Measurements from ENCODE around the gene ZNF253.
"Not testable (repeated sequence)": the region's sequence is repeated elsewhere in the genome, so short reads cannot be mapped to it uniquely, and the experiment has no call there.

The ZNF253 gene

DNA sequence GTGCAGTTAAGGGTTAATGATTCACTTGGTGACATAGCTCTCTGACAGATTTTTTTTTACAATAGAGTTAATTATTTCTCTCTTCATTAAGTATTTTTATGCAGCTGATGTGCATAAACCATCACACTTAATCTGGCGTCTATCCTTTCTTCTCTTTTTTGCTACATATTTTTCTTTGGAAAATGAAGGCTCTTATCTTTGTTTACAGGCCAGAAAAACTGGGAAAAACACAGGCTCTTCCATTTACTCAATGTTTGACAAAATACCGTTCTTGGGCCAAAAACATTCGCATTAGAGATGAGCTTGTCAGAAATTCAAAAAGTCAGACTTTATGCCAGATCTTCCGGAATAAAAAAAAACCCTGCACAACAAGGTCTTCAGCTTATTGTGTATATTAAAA is 12.0 kb downstream of the ZNF253 start:
- intact Hi-C loops (cut with DNase I) = no loop called here
- no peak for DNase-seq

DNA sequence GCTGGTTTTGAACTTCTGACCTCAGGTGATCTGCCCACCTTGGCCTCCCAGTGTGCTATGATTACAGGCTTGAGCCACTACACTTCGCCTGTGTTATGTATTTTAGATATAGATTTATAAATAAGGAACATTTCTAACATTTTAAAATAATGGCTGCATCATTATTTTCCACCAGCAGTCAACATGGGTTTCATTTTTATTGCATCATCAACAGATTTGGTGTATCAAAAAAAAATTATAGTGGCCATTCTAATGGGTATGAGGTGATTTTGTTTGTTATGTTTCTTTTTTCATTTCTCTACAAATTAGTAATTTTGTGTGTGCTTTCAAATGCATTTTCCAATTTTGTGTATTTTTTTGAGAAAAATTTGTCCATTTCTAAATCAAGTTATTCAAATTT is 18.9 kb downstream of the ZNF253 start:
- intact Hi-C loops (cut with DNase I) = no loop called here

DNA sequence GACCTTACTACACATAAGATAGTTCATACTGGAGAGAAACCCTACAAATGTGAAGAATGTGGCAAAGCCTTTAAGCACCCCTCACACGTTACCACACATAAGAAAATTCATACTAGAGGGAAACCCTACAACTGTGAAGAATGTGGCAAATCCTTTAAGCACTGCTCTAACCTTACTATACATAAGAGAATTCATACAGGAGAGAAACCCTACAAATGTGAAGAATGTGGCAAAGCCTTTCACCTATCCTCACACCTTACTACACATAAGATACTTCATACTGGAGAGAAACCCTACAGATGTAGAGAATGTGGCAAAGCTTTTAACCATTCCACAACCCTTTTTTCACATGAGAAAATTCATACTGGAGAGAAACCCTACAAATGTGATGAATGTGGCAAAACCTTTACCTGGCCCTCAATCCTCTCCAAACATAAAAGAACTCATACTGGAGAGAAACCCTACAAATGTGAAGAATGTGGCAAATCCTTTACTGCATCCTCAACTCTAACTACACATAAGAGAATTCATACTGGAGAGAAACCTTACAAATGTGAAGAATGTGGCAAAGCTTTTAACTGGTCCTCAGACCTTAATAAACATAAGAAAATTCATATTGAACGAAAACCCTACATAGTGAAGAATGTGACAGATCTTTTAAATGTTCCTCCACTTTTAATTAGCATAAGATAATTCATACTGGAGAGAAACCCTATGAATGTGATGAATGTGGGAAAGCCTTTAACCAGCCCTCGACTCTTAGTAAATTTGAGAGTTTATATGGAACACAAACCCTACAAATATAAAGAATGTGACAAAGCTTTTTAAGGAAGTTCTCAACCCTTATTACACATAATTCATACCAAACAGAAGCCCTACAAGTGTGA is 26.6 kb downstream of the ZNF253 start:
- intact Hi-C loops (cut with DNase I); DNase-seq: not testable (repeated sequence)

More for the DNA sequence above, 18.9 kb downstream of the ZNF253 start:
- no peak for DNase-seq

DNA sequence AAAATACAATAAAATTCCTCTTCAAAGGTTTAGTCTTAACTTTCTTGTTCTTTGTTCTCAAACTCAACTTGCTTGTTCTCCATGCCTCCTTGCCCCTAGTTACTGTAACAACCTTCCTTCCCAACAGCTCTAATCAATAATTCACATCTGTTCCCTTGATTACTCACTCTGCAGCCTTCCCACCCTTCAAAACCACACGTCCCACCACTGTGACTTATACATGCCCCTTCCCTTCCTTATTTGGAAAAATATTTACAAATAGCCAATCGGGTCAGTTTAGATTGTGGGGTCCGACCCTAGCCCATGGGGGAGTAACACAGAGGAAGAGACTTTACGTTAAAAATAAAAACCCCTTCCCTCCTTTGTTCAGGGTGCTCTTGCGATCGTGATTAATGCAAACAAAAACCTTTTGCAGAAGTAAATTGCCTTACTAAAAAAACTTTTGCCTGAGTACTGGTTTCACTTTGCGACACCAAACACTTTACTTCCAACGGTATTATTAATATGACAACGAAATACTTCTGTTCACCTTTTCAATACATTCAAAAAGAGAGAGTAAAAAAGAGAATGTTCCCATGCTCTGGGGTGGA is 34.6 kb downstream of the ZNF253 start:
- DNase-seq = no peak
- intact Hi-C loops (cut with DNase I) = loop anchor here (10.0 kb wide), 1 partner anchor 55 kb away; no protein-coding TSS in a partner anchor

DNA sequence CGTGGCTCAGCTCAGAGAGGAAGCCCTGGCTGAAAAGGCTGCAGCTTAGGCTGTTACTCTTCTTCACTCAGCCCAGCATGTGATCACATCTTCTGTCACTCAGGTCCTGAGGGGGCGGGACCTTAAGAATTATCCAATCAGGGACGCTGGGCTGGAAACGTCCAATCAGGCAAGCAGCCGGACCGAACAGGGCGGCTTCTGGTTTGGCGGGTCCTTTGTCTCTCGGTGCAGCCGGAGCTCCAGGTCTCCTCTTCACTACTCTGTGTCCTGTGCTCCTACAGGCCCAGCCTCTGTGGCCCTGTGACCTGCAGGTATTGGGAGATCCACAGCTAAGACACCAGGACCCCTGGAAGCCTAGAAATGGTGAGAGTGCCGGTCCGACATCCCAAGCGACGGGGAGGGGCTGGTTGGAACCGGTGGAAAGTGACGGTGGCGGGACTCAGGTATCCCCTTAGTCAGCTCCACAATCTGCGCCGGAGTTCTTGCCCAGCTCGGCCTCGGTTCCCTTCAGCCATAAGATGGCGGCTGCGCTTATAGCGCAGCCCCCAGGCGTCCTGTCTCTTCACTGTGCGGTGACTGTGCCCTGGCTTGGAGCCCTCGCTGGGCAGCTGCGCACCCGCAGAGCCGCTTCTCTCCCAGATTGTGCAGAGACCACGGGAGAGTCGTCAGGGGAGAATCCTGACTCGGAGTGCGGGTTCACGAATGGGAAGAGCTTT is 35.2 kb downstream of the ZNF253 start, which contains the start of gene ZNF93:
ZNF93 (plus strand) TSS at position 218 of the 716 bp plus-strand sequence; CDS start at position 361, 143 bp downstream.
- intact Hi-C loops (cut with DNase I) = loop anchor here (10.0 kb wide), 1 partner anchor 54 kb away; no protein-coding TSS in a partner anchor
- peak; percentile 85 to 98 (median 95) for DNase-seq

DNA sequence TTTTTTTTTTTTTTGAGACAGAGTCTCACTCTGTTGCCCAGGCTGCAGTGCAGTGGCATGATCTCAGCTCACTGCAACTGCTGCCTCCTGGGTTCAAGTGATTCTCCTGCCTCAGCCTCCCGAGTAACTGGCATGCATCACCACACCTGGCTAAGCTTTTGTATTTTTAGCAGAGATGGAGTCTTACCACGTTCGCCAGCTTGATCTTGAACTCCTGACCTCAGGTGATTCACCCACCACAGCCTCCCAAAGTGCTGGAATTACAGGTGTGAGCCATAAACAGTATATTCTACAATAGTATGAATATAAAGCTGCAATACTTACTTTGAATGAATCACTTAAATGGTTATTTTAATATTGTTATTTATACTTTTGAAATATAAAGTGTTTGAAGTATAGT is 41.9 kb downstream of the ZNF253 start:
- intact Hi-C loops (cut with DNase I) = loop anchor here (10.0 kb wide), 1 partner anchor 47 kb away; no protein-coding TSS in a partner anchor
- peak in 1 of 42 donors; percentile 22 for DNase-seq

DNA sequence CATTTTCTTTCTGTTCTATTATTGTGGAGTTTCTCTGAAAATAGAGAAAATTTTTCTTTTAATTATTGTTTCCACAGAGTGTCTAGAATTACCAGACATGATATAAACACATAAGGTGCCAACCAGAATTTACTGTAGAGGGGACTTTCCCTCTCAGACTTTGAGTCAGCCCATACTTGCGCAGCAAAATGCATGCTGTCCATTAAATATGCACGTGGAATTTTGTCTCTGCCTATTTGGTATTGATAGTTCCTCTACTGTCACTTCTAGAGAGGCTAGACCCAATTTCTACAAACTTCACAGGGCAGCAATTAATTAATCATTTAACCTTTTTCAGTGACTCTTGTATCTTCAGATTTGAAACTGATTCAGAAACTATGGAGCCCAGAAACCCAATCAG is 44.0 kb downstream of the ZNF253 start:
- intact Hi-C loops (cut with DNase I) = loop anchor here (10.0 kb wide), 1 partner anchor 45 kb away; no protein-coding TSS in a partner anchor
- no peak for DNase-seq

DNA sequence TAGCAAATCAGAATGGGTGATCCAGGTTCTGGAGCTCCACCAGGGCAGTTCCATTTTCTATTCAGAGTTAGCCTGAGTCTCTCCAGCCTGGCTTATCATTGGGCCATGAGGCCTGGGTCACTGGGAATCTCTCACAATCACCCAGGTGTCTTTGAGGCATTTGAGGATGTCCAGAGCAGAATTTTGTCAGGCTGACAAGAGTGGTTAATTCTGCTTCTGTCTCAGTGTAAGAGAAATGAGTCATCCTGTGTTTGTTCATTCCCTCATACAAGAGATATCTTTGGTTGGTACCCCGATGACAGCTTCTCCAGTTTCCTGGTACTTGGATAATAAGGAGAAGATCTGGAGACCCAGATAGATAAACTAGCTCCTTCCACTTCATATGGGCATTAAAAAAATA is 45.5 kb downstream of the ZNF253 start:
- intact Hi-C loops (cut with DNase I) = no loop called here
- DNase-seq = no peak

DNA sequence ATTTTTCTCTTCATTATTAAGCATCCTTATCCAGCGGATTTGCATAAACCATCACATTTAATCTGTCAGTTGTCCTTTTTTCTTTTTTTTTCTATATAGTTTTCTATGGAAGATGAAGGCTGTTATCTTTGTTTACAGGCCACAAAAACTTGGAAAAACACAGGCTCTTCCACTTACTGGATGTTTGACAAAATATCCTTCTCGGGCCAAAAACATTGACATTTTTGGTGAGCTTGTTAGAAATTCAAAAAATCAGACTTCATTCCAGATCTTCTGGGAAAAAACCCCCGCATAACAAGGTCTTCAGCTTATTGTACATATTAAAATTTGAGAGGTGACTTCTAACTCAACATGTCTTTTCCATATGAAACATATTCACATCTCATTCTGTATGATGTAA is 48.9 kb downstream of the ZNF253 start:
- no peak for DNase-seq
- intact Hi-C loops (cut with DNase I) = no loop called here

DNA sequence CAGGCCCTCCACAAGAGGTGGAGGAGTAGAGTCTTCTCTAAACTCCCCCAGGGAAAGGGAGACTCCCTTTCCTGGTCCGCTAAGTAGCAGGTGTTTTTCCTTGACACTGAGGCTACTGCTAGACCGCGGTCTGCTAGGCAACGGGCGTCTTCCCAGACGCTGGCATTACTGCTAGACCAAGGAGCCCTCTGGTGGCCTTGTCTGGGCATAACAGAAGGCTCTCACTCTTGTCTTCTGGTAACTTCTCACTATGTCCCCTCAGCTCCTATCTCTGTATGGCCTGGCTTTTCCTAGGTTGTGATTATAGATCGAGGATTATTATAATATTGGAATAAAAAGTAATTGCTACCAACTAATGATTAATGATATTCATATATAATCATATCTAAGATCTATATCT is 64.7 kb downstream of the ZNF253 start:
- intact Hi-C loops (cut with DNase I) = not testable (repeated sequence)

DNA sequence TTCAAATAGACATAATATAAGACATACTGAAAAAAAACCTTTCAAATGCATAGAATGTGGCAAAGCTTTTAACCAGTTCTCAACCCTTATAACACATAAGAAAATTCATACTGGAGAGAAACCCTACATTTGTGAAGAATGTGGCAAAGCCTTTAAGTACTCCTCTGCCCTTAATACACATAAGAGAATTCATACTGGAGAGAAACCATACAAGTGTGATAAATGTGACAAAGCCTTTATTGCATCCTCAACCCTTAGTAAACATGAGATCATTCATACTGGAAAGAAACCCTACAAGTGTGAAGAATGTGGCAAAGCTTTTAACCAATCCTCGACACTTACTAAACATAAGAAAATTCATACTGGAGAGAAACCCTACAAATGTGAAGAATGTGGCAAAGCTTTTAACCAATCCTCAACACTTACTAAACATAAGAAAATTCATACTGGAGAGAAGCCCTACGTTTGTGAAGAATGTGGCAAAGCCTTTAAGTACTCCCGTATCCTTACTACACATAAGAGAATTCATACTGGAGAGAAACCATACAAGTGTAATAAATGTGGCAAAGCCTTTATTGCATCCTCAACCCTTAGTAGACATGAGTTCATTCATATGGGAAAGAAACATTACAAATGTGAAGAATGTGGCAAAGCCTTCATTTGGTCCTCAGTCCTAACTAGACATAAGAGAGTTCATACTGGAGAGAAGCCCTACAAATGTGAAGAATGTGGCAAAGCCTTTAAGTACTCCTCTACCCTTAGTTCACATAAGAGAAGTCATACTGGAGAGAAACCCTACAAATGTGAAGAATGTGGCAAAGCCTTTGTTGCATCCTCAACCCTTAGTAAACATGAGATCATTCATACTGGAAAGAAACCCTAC is 68.0 kb downstream of the ZNF253 start:
- intact Hi-C loops (cut with DNase I); DNase-seq: not testable (repeated sequence)

More for the DNA sequence above, 64.7 kb downstream of the ZNF253 start:
- peak in 41 of 42 donors; percentile 38 to 90 (median 75) for DNase-seq

DNA sequence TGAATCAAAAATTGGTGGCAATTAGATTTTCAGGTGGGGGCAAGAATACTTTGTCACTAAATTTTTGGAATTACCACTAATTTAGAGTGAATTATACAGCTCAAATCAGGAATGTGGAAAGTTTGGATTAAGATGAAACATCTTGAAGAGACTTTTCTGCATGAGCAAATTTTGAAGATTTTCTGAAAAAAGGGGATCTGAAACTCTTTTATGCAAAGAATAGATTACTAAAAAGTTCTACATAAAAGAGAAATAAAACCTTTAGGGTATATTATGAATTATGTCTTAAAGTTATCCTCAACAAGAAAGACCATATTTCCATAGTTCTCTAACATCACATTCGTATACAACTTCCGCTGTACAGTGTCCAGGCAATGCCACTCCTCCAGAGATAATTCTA is 71.7 kb downstream of the ZNF253 start:
- intact Hi-C loops (cut with DNase I) = no loop called here

DNA sequence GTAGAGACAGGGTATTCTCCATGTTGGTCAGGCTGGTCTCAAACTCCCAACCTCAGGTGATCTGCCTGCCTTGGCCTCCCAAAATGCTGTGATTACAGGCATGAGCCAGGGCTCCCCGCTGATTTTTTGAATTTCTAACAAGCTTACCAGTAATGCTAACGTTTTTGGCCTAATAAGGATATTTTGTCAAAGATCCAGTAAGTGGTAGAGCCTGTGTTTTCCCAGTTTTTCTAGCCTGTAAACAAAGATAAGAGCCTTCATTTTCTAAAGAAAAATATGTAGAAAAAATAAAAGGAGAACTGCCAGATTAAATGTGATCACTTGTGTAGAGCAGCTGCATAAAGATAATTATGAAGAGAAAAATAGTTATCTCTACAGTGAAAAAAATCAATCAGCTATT is 72.8 kb downstream of the ZNF253 start:
- DNase-seq = no peak
- intact Hi-C loops (cut with DNase I) = no loop called here

More for the DNA sequence above, 71.7 kb downstream of the ZNF253 start:
- DNase-seq = no peak

DNA sequence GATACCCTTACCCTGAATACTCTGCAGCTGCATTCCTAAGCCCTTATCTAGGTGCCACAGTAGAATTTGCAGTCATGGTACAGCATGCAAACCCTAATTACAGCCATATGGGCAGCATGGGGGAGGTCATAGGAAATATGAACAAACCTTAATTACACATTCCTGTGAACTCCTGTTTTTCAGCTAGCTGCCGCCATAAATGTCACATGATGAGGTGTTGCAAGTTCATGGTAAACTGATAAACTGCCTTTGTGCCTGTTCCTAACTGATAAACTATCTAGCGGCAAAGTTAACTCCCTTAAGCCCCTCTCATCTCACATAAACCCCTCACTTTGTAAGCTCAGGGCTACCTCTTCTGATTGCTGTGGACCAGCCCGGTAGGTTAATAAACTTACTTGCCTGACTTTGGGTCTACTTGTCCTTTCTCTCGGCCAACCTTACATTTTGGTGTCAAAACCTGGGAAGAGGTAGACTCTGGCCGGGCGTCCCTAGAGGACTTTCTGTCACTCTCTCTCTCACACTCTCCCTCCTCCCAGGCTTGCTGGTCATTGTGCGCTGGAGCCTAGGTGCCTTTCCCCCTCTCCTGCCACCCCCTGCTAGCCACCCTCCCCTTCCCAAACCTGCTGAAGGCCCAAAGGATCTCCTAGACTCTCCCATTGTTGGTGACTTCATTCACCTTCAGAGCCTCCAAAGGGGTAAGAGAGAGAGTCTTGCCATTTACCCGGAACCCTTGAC is 78.3 kb downstream of the ZNF253 start:
- DNase-seq = no peak
- intact Hi-C loops (cut with DNase I) = no loop called here
